ENCODE data around the gene DGKZ.

Gene DGKZ

GRCh38 chr11:46414879-46415278 is 67.6 kb downstream of the DGKZ start:
- no peaks in the 10 kb centered on the region for H3K9me2 ChIP-seq (replicated peaks; ENCODE audit: insufficient read depth, low read length)
- no peak overlapping the region for H3K4me3 ChIP-seq (ENCODE audit: insufficient read depth, low read length, poor library complexity, severe bottlenecking)
- no peak overlapping the region for H3K9ac ChIP-seq (ENCODE audit: low read length)
- H2AFZ ChIP-seq (ENCODE audit: low read depth, low read length, severe bottlenecking): no peak overlapping the region
- 0 out of 2 replicates have a peak, but pooled peaks cover 3% of the 10 kb centered on the region for H3K36me3 ChIP-seq (ENCODE audit: low read length)
- H3F3A ChIP-seq (ENCODE audit: insufficient read depth): no peaks in the 10 kb centered on the region
- no peak overlapping the region for H3K4me2 ChIP-seq (ENCODE audit: low read depth, low read length, poor library complexity, severe bottlenecking)
- no peak overlapping the region for H3K27ac ChIP-seq (ENCODE audit: low read depth, low read length)
- H3K9me3 ChIP-seq (ENCODE audit: insufficient read depth, low read length): no peaks in the 10 kb centered on the region
- no peaks in the 10 kb centered on the region for H3K27me3 ChIP-seq (ENCODE audit: low read length)
- H3K79me2 ChIP-seq (ENCODE audit: insufficient read depth, low read length): no peaks in the 10 kb centered on the region
- no peak for TF ChIP-seq CTCF (IDR thresholded peaks at IDR 0.05; ENCODE audit: insufficient read depth, low read length, poor library complexity, severe bottlenecking)
- TF ChIP-seq EZH2phosphoT487 (conservative IDR thresholded peaks at IDR 0.05; ENCODE audit: low read length): no peak
- H4K20me1 ChIP-seq (ENCODE audit: low read depth, low read length): no peaks in the 10 kb centered on the region

GRCh38 chr11:46417711-46418110 is 70.4 kb downstream of the DGKZ start:
- Histone ChIP-seq H2AFZ (ENCODE audit: low read depth, low read length, severe bottlenecking) (no peak overlapping the region), H4K20me1 (ENCODE audit: low read depth, low read length) (no peaks in the 10 kb centered on the region), H3K79me2 (ENCODE audit: insufficient read depth, low read length) (no peaks in the 10 kb centered on the region), H3K27me3 (ENCODE audit: low read length) (no peaks in the 10 kb centered on the region), H3F3A (ENCODE audit: insufficient read depth) (no peaks in the 10 kb centered on the region), H3K4me2 (ENCODE audit: low read depth, low read length, poor library complexity, severe bottlenecking) (no peak overlapping the region), H3K27ac (ENCODE audit: low read depth, low read length) (no peak overlapping the region), H3K9me3 (ENCODE audit: insufficient read depth, low read length) (no peaks in the 10 kb centered on the region), H3K9ac (ENCODE audit: low read length) (no peak overlapping the region), H3K4me3 (ENCODE audit: insufficient read depth, low read length, poor library complexity, severe bottlenecking) (no peak overlapping the region), H3K36me3 (ENCODE audit: low read length) (0 out of 2 replicates have a peak, but pooled peaks cover 3% of the 10 kb centered on the region), H3K9me2 (replicated peaks; ENCODE audit: insufficient read depth, low read length) (no peaks in the 10 kb centered on the region)
- TF ChIP-seq EZH2phosphoT487 (conservative IDR thresholded peaks at IDR 0.05; ENCODE audit: low read length) (no peak), CTCF (IDR thresholded peaks at IDR 0.05; ENCODE audit: insufficient read depth, low read length, poor library complexity, severe bottlenecking) (no peak)

GRCh38 chr11:46418751-46419150 is 71.5 kb downstream of the DGKZ start:
- no peak overlapping the region for H3K27ac ChIP-seq (ENCODE audit: low read depth, low read length)
- H3K36me3 ChIP-seq (ENCODE audit: low read length): 0 out of 2 replicates have a peak, but pooled peaks cover 3% of the 10 kb centered on the region
- no peaks in the 10 kb centered on the region for H4K20me1 ChIP-seq (ENCODE audit: low read depth, low read length)
- no peaks in the 10 kb centered on the region for H3K9me3 ChIP-seq (ENCODE audit: insufficient read depth, low read length)
- no peaks in the 10 kb centered on the region for H3K79me2 ChIP-seq (ENCODE audit: insufficient read depth, low read length)
- H3K9ac ChIP-seq (ENCODE audit: low read length): no peak overlapping the region
- H3K9me2 ChIP-seq (replicated peaks; ENCODE audit: insufficient read depth, low read length): no peaks in the 10 kb centered on the region
- H3K4me2 ChIP-seq (ENCODE audit: low read depth, low read length, poor library complexity, severe bottlenecking): no peak overlapping the region
- H3K27me3 ChIP-seq (ENCODE audit: low read length): no peaks in the 10 kb centered on the region
- no peak overlapping the region for H3K4me3 ChIP-seq (ENCODE audit: insufficient read depth, low read length, poor library complexity, severe bottlenecking)
- TF ChIP-seq EZH2phosphoT487 (conservative IDR thresholded peaks at IDR 0.05; ENCODE audit: low read length) (no peak), CTCF (IDR thresholded peaks at IDR 0.05; ENCODE audit: insufficient read depth, low read length, poor library complexity, severe bottlenecking) (no peak)
- no peaks in the 10 kb centered on the region for H3F3A ChIP-seq (ENCODE audit: insufficient read depth)
- no peak overlapping the region for H2AFZ ChIP-seq (ENCODE audit: low read depth, low read length, severe bottlenecking)
